ENCODE results near the gene MICALL2.

DNA sequence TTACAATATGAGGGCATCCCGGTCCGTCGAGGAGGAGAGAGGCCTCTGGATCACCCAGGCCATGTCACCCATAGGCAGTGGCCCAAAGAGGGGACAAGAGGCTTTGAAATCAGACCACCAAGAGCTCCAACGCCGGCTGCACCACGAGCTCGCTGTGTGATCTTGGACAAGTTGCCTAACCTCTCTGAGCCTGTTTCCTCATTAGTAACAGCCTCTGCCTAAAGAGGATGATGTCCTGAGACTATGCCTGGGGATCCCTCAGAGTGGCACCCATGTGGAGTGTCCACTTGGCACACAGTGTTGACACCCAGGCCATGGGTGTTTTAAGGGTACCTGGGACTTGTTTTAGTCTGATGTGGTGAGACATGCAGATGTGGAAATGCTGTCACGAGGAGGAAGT, 50.8 kb downstream of the MICALL2 start:
- no peak for TF ChIP-seq EZH2 (IDR thresholded peaks at IDR 0.05; ENCODE audit: low read length, missing control alignments)
- TF ChIP-seq, protein P1, sequence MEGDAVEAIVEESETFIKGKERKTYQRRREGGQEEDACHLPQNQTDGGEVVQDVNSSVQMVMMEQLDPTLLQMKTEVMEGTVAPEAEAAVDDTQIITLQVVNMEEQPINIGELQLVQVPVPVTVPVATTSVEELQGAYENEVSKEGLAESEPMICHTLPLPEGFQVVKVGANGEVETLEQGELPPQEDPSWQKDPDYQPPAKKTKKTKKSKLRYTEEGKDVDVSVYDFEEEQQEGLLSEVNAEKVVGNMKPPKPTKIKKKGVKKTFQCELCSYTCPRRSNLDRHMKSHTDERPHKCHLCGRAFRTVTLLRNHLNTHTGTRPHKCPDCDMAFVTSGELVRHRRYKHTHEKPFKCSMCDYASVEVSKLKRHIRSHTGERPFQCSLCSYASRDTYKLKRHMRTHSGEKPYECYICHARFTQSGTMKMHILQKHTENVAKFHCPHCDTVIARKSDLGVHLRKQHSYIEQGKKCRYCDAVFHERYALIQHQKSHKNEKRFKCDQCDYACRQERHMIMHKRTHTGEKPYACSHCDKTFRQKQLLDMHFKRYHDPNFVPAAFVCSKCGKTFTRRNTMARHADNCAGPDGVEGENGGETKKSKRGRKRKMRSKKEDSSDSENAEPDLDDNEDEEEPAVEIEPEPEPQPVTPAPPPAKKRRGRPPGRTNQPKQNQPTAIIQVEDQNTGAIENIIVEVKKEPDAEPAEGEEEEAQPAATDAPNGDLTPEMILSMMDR (conservative IDR thresholded peaks at IDR 0.05 in 1 of 2, IDR thresholded peaks at IDR 0.05 in 1 of 2; ENCODE audit: low read depth in 1 of 2, low read length in 2 of 2) = no peak

Data from fibroblast of lung (primary cell).